GM18868 (cell line): ENCODE data around the gene SLC16A5.
"Not testable (repeated sequence)": the region's sequence is repeated elsewhere in the genome, so short reads cannot be mapped to it uniquely, and the experiment has no call there.

Experiments used
- ATAC-seq: cut with Tn5 transposase; IDR thresholded peaks from one replicate; pipeline ENCODE4 v1.9.1; 2021; ENCODE audit warnings: mild to moderate bottlenecking, moderate library complexity; ENCODE audit not compliant: unreplicated experiment

Gene SLC16A5

GRCh38 chr17:75109407-75110233 is 21.9 kb downstream of the SLC16A5 start, which contains the start of gene ARMC7:
TSS of gene ARMC7 (plus strand) at chr17:75109969. CDS start at chr17:75110289, 320 bp downstream.
- peak; percentile 56 for ATAC-seq

GRCh38 chr17:75110234-75110937 is 22.6 kb downstream of the SLC16A5 start:
- no peak for ATAC-seq

GRCh38 chr17:75111777-75112335 is 24.1 kb downstream of the SLC16A5 start:
- ATAC-seq: no peak

GRCh38 chr17:75113798-75114551 is 26.2 kb downstream of the SLC16A5 start:
- no peak for ATAC-seq

GRCh38 chr17:75114552-75115314 is 27.0 kb downstream of the SLC16A5 start:
- no peak for ATAC-seq

GRCh38 chr17:75115555-75115954 is 27.8 kb downstream of the SLC16A5 start:
- no peak for ATAC-seq

GRCh38 chr17:75116737-75117136 is 29.0 kb downstream of the SLC16A5 start:
- no peak for ATAC-seq

GRCh38 chr17:75118307-75118706 is 30.6 kb downstream of the SLC16A5 start:
- no peak for ATAC-seq

GRCh38 chr17:75124041-75124818 is 36.5 kb downstream of the SLC16A5 start:
- ATAC-seq: no peak

GRCh38 chr17:75124819-75125162 is 37.0 kb downstream of the SLC16A5 start:
- ATAC-seq: no peak

- no peak for ATAC-seq
Observed at GRCh38 chr17:75125984-75126383, 38.2 kb downstream of the SLC16A5 start.

- no peak for ATAC-seq
Observed at GRCh38 chr17:75126954-75127353, 39.2 kb downstream of the SLC16A5 start.

- not testable (repeated sequence) for ATAC-seq
Observed at GRCh38 chr17:75127936-75128335, 40.2 kb downstream of the SLC16A5 start.

GRCh38 chr17:75128694-75129505 is 41.1 kb downstream of the SLC16A5 start:
- no peak for ATAC-seq

GRCh38 chr17:75129576-75129975 is 41.8 kb downstream of the SLC16A5 start:
- no peak for ATAC-seq

GRCh38 chr17:75130059-75130631 is 42.4 kb downstream of the SLC16A5 start:
- no peak for ATAC-seq

GRCh38 chr17:75130632-75131277 is 43.0 kb downstream of the SLC16A5 start:
- peak; percentile 15 for ATAC-seq
